HG02852 (cell line): ENCODE results near the gene SPATA24.
A peak's percentile ranks its signal among the peaks of the same experiment; 100 is the strongest.
"Not testable (repeated sequence)": the region's sequence is repeated elsewhere in the genome, so short reads cannot be mapped to it uniquely, and the experiment has no call there.

ENCODE experiments used
- ATAC-seq: cut with Tn5 transposase; IDR thresholded peaks from one replicate; pipeline ENCODE4 v1.9.1; 2021; ENCODE audit warnings: mild to moderate bottlenecking, moderate library complexity; ENCODE audit not compliant: unreplicated experiment

The SPATA24 gene

GRCh38 chr5:139395844-139396640 lies 7.8 kb downstream of the SPATA24 start:
- no peak for ATAC-seq

- ATAC-seq: no peak
These were observed 9.0 kb downstream of the SPATA24 start, which contains the start of gene PROB1 for GRCh38 chr5:139394654-139395566. Gene PROB1 (minus strand): TSS chr5:139395104. CDS start chr5:139395081, 23 bp downstream.

- no peak for ATAC-seq
These were observed 9.7 kb downstream of the SPATA24 start for GRCh38 chr5:139394123-139394653.

GRCh38 chr5:139393497-139394122 lies 10.3 kb downstream of the SPATA24 start:
- ATAC-seq: no peak

GRCh38 chr5:139392678-139393496 lies 11.0 kb downstream of the SPATA24 start:
- peak; percentile 50 for ATAC-seq

- peak; percentile 13 for ATAC-seq
These were observed 11.6 kb downstream of the SPATA24 start for GRCh38 chr5:139392324-139392677.

GRCh38 chr5:139391570-139392323 lies 12.1 kb downstream of the SPATA24 start:
- ATAC-seq: no peak

GRCh38 chr5:139390639-139391569 lies 13.0 kb downstream of the SPATA24 start:
- ATAC-seq: no peak

- peak; percentile 43 for ATAC-seq
These were observed 13.9 kb downstream of the SPATA24 start, which contains the start of gene MZB1 for GRCh38 chr5:139389701-139390638. Gene MZB1 (minus strand): TSS chr5:139389913. CDS start chr5:139389856, 57 bp downstream.

- no peak for ATAC-seq
These were observed 15.6 kb downstream of the SPATA24 start for GRCh38 chr5:139388198-139388821.

- no peak for ATAC-seq
These were observed 16.2 kb downstream of the SPATA24 start for GRCh38 chr5:139387611-139388197.

GRCh38 chr5:139386956-139387355 lies 16.9 kb downstream of the SPATA24 start:
- ATAC-seq: not testable (repeated sequence)

- no peak for ATAC-seq
These were observed 17.8 kb downstream of the SPATA24 start for GRCh38 chr5:139386050-139386438.

GRCh38 chr5:139385061-139386049 lies 18.5 kb downstream of the SPATA24 start:
- no peak for ATAC-seq

GRCh38 chr5:139384591-139385051 lies 19.3 kb downstream of the SPATA24 start:
- ATAC-seq: no peak
